Calu3 (cell line): ENCODE measurements around the gene KAT6B. TPM values are rescaled to one million over a fixed set of nuclear protein-coding genes. Genes with fewer than 3 reads are reported as not detected.

ENCODE experiments used
- BruUV-seq: library from RNA; stranded (reverse); fragments of 400-500 nt; replicated peaks from 2 replicates; lab custom pipeline; 2021; lab: Mats Ljungman, UMichigan
- CTCF ChIA-PET: fragments of 300-600 bp; sonication (Branson Sonifier 250); formaldehyde crosslinking; loops from one replicate; lab custom pipeline; 2022; ENCODE audit warnings: antibody characterized with exemption; lab: Charles Lee
- DNase-seq: peaks from one replicate; pipeline ENCODE4 v3.0.0; 2022
- H3K27ac Mint-ChIP-seq: one replicate; pipeline ENCODE4 v1.8.0; 2022; ENCODE audit warnings: mixed read lengths; ENCODE audit not compliant: unreplicated experiment
- H3K27me3 Mint-ChIP-seq: one replicate; pipeline ENCODE4 v1.8.0; 2022; ENCODE audit warnings: mixed read lengths; ENCODE audit not compliant: unreplicated experiment
- H3K36me3 Mint-ChIP-seq: one replicate; pipeline ENCODE4 v1.8.0; 2022; ENCODE audit warnings: mild to moderate bottlenecking, moderate library complexity, mixed read lengths; ENCODE audit not compliant: insufficient read depth, unreplicated experiment
- H3K4me1 Mint-ChIP-seq: one replicate; pipeline ENCODE4 v1.8.0; 2022; ENCODE audit warnings: mild to moderate bottlenecking, low read depth, mixed read lengths; ENCODE audit not compliant: unreplicated experiment
- H3K4me3 Mint-ChIP-seq: one replicate; pipeline ENCODE4 v1.8.0; 2022; ENCODE audit warnings: mild to moderate bottlenecking, low read depth, moderate library complexity, mixed read lengths; ENCODE audit not compliant: unreplicated experiment
- H3K9me3 Mint-ChIP-seq: one replicate; pipeline ENCODE4 v1.8.0; 2022; ENCODE audit warnings: low read depth, mixed read lengths; ENCODE audit not compliant: unreplicated experiment
- intact Hi-C: fragments of 100-400 bp; cut with micrococcal nuclease; formaldehyde crosslinking; loops from one replicate; pipeline ENCODE4 v1.10.0; 2022; ENCODE audit not compliant: unreplicated experiment
- total RNA-seq: library from RNA; stranded (reverse); gene quantifications from 2 replicates; pipeline ENCODE4 v1.2.3, GENCODE V29; 2022
- TF ChIP-seq, protein P1 (sequence below): fragments of 200-600 bp; IDR thresholded peaks from one replicate; pipeline ENCODE4 v1.8.0; 2022; ENCODE audit warnings: antibody characterized with exemption; ENCODE audit not compliant: unreplicated experiment

The KAT6B gene
- total RNA-seq, 1 experiment from 2014 or later = 28.6 TPM

- no peaks in the 10 kb centered on the region for H3K9me3 Mint-ChIP-seq
- CTCF ChIA-PET = interaction anchor here (0.7 kb wide), 1 partner anchor 18 kb away, joined by 4 read pairs; no protein-coding TSS in a partner anchor
- intact Hi-C loops = no loop called here
- no TSS peak for BruUV-seq
- TF ChIP-seq, protein P1, sequence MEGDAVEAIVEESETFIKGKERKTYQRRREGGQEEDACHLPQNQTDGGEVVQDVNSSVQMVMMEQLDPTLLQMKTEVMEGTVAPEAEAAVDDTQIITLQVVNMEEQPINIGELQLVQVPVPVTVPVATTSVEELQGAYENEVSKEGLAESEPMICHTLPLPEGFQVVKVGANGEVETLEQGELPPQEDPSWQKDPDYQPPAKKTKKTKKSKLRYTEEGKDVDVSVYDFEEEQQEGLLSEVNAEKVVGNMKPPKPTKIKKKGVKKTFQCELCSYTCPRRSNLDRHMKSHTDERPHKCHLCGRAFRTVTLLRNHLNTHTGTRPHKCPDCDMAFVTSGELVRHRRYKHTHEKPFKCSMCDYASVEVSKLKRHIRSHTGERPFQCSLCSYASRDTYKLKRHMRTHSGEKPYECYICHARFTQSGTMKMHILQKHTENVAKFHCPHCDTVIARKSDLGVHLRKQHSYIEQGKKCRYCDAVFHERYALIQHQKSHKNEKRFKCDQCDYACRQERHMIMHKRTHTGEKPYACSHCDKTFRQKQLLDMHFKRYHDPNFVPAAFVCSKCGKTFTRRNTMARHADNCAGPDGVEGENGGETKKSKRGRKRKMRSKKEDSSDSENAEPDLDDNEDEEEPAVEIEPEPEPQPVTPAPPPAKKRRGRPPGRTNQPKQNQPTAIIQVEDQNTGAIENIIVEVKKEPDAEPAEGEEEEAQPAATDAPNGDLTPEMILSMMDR = no peak
- no peaks in the 10 kb centered on the region for H3K36me3 Mint-ChIP-seq
- H3K27me3 Mint-ChIP-seq = peaks cover 8% of the 10 kb centered on the region
- H3K27ac Mint-ChIP-seq = no peak overlapping the region
- H3K4me3 Mint-ChIP-seq = no peak overlapping the region
- no peak for DNase-seq
- H3K4me1 Mint-ChIP-seq = peaks cover 8% of the 10 kb centered on the region
Measured at GRCh38 chr10:75076348-75076747, 249.9 kb downstream of the KAT6B start.

DNA sequence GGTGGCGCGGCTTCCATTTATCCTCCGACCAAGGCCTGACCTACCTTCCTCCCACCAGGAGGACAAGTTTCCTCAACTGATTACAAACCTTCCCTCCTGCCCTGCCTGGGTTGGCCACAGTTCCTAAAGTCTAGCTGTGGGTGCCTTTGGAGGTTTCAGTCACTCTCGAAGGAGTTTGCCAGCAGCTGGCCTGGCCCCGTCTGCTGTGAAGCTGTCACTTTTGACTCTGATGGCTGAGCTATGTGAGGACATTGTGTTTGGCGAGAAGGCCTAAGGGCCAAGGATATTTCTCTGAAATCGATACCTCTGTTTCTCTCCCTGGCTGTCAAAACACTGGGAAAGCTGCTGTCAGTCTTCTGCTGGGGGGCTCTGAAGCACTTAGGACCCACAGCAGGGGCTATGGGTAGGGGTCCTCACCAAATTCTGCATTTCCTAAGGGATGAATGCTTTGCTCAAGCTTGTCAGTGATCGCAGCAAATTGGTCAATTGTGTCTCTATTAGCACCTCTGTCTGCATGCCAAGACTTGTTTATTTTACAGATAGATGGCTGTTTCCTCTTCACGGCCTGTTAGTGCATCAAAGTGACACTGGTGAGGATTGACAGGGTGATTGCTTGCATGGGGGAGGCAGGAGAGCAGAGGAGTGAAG is 253.2 kb downstream of the KAT6B start:
- no peaks in the 10 kb centered on the region for H3K9me3 Mint-ChIP-seq
- intact Hi-C loops = no loop called here
- no peak overlapping the region for H3K27ac Mint-ChIP-seq
- CTCF ChIA-PET = interaction anchor here (0.6 kb wide), 1 partner anchor 601 kb away, joined by 5 read pairs; no protein-coding TSS in a partner anchor
- H3K36me3 Mint-ChIP-seq = no peaks in the 10 kb centered on the region
- H3K27me3 Mint-ChIP-seq = peaks cover 21% of the 10 kb centered on the region
- TF ChIP-seq, protein P1 = no peak
- H3K4me3 Mint-ChIP-seq = no peak overlapping the region
- peaks cover 3% of the 10 kb centered on the region for H3K4me1 Mint-ChIP-seq
- no peak for DNase-seq
- BruUV-seq = no TSS peak

DNA sequence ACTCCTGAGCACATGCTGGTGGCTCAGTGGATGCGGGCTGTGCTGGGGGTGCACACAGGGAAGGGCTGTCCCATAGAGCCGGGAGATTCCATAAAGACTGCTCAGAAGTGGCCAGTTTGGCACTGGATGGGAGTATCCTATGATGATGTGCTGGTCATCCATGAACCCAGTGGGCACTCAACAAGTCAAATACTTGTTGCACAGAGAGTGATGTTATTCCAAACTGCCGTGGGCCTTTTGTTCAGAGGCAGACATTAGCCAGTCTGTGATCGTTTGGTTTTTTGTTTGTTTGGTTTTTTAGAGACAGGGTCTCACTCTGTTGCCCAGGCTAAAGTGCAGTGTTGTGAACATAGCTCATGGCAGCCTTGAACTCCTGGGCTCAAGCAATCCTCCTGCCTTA is 254.2 kb downstream of the KAT6B start:
- no peak for DNase-seq
- intact Hi-C loops = no loop called here
- CTCF ChIA-PET = no interaction called here
- TF ChIP-seq, protein P1 = no peak
- H3K36me3 Mint-ChIP-seq = no peaks in the 10 kb centered on the region
- H3K27me3 Mint-ChIP-seq = peaks cover 21% of the 10 kb centered on the region
- no peak overlapping the region for H3K27ac Mint-ChIP-seq
- BruUV-seq = no TSS peak
- H3K9me3 Mint-ChIP-seq = no peaks in the 10 kb centered on the region
- H3K4me1 Mint-ChIP-seq = no peaks in the 10 kb centered on the region
- H3K4me3 Mint-ChIP-seq = no peak overlapping the region

DNA sequence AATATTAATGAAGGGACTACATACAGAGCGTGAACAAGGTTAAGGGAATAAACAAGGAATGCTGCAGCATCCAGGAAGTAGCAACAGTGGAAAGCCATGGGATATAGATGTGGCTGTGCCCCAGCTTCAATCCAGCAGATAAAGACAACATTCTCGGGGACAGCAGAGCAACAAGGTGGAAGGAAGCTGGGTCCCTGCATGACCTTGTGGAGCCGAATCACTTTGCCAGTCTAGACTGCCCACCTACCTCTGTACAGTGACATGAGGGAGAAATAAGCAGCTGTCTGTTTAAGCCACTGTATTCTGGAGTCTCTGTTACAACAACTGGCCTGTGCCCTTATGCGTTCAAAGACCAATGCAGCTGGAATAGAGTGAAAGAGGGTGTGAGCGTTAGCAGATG is 255.0 kb downstream of the KAT6B start:
- intact Hi-C loops = no loop called here
- Mint-ChIP-seq H3K27ac (no peak overlapping the region), H3K9me3 (no peaks in the 10 kb centered on the region), H3K4me1 (no peaks in the 10 kb centered on the region), H3K36me3 (no peaks in the 10 kb centered on the region), H3K27me3 (peaks cover 14% of the 10 kb centered on the region), H3K4me3 (no peak overlapping the region)
- TF ChIP-seq, protein P1 = no peak
- BruUV-seq = no TSS peak
- CTCF ChIA-PET = no interaction called here
- DNase-seq = no peak
